Measurements from ENCODE around the gene EVI5. TPM values are rescaled to one million over a fixed set of nuclear protein-coding genes. Genes with fewer than 3 reads are reported as not detected.

EVI5 gene
- total RNA-seq, 1 experiment from 2014 or later: 11.4 TPM

DNA sequence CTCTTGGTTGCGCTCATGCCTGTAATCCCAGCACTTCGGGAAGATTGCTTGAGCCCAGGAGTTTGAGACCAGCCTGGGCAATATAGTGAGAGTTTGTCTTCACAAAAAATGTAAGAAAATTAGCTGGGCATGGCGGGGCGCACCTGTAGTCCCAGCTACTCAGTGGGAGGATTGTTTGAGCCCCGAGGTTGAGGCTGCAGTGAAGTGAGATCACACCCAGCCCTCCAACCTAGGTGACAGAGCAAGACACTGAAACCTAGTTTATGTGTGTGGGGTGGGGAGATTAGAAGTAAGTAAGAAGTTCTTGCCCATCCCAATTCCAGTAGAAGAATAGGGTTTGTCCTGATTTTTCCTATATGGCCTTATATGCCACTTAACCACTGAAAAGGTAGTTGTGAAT is 48.9 kb upstream of the EVI5 start:
- Mint-ChIP-seq H3K4me1 (peaks cover 43% of the 10 kb centered on the region), H3K27ac (peak overlapping the region; percentile 63; the same call in 1 of the 2 replicates), H3K4me3 (peak overlapping the region; percentile 95), H3K9me3 (no peaks in the 10 kb centered on the region), H3K36me3 (peaks cover 70% of the 10 kb centered on the region), H3K27me3 (ENCODE audit: low read depth) (no peaks in the 10 kb centered on the region; the same call in 1 of the 2 replicates)
- CTCF ChIA-PET: interaction anchor here (0.6 kb wide), 1 partner anchor 345 kb away, joined by 4 read pairs; no protein-coding TSS in a partner anchor
- no peak for TF ChIP-seq ZNF416 (CRISPR knock-in tag; IDR thresholded peaks at IDR 0.05)
- ATAC-seq (no peak), DNase-seq (ENCODE audit: low spot score) (no peak)
- POLR2A ChIA-PET: no interaction called here

DNA sequence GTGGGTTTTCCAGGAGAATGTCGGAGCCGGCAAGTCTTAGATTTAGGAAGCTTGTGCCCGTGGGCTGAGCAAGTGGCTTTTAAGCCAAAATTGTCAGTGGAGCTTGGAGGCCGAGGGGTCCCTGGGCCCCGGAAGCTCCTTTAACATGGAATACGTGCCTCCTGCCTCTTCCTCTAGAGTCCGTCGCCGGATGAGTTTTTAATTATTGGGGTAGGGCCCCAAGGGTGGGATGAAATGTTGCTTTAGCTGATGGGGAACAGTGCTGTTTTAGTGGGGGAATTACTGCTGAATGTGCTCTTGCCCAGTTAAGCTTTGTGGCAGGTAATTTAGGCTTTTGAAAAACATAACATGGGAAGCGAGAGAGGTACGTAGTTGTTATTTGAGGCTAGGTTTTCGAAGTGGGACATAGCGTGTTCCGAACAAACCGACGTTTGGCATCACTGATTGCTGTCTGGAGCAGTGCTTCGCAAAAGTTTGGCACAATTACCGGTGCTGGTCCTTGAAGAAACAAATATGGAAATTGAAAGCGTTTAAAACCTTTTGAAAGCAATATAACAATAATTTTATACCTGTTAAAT is 47.7 kb upstream of the EVI5 start:
- ChIA-PET POLR2A (interaction anchor here (0.5 to 1.7 kb wide), 7 partner anchors 10 to 1053 kb away, joined by 3 to 12 read pairs (median 5); partner anchors contain the start of genes EVI5 and MTF2), CTCF (interaction anchor here (0.8 to 2.5 kb wide), 6 partner anchors 12 to 129 kb away, joined by 3 to 27 read pairs (median 8); no protein-coding TSS in a partner anchor)
- Mint-ChIP-seq H3K9me3 (no peaks in the 10 kb centered on the region), H3K27ac (peak overlapping the region; percentile 97), H3K27me3 (ENCODE audit: low read depth) (no peaks in the 10 kb centered on the region; the same call in 1 of the 2 replicates), H3K36me3 (peaks cover 58% of the 10 kb centered on the region), H3K4me3 (peak overlapping the region; percentile 95), H3K4me1 (peaks cover 40% of the 10 kb centered on the region)
- ATAC-seq: no peak
- no peak for DNase-seq (ENCODE audit: low spot score)
- TF ChIP-seq SP1 (CRISPR knock-in tag; conservative IDR thresholded peaks at IDR 0.05): no peak
- TF ChIP-seq, protein P1, sequence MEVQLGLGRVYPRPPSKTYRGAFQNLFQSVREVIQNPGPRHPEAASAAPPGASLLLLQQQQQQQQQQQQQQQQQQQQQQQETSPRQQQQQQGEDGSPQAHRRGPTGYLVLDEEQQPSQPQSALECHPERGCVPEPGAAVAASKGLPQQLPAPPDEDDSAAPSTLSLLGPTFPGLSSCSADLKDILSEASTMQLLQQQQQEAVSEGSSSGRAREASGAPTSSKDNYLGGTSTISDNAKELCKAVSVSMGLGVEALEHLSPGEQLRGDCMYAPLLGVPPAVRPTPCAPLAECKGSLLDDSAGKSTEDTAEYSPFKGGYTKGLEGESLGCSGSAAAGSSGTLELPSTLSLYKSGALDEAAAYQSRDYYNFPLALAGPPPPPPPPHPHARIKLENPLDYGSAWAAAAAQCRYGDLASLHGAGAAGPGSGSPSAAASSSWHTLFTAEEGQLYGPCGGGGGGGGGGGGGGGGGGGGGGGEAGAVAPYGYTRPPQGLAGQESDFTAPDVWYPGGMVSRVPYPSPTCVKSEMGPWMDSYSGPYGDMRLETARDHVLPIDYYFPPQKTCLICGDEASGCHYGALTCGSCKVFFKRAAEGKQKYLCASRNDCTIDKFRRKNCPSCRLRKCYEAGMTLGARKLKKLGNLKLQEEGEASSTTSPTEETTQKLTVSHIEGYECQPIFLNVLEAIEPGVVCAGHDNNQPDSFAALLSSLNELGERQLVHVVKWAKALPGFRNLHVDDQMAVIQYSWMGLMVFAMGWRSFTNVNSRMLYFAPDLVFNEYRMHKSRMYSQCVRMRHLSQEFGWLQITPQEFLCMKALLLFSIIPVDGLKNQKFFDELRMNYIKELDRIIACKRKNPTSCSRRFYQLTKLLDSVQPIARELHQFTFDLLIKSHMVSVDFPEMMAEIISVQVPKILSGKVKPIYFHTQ (CRISPR knock-in tag; IDR thresholded peaks at IDR 0.05): 0 out of 2 replicates have a peak, but pooled peaks have one; percentile 9
- 0 out of 2 replicates have a peak, but pooled peaks have one; percentile 6 for TF ChIP-seq EMX1 (CRISPR knock-in tag; IDR thresholded peaks at IDR 0.05)

DNA sequence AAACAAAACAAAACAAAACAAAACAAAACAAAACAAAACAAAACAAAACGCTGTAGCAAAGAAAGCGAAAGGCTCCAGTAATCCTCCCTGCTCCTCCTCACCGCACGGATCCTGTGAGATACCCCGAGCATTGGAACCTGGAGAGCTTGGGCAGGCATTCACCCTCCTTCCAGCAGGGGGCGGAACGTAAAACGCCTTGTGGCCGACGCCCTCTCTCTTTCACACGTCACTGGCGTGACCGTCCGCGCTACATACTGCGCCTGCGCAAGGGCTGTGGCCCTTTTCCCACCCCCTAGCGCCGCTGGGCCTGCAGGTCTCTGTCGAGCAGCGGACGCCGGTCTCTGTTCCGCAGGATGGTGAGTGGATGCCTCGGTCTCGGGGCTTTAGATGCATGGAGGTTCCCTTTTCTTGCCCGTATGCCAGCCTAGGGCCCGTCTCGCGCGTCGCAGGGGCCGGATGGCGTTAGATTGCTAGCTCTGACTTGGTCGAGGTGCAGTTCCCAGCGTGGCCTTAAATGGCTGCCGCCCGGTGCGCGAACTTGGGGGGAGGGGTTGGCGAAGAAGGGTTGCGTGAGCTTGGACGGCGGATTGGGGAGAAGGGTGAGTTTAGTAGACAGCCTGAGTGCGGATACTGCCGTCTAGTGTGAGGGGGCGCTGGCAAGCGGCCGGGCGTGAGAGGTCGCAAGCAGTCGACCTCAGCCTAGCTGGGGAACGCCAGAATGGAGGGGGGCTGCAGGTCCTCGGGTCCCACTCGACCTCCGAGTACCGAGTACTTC is 47.0 kb upstream of the EVI5 start, which contains the start of gene RPL5:
TSS of gene RPL5 (plus strand) at position 279 of the 775 bp plus-strand sequence. CDS start at position 354, 75 bp downstream.
- Mint-ChIP-seq H3K36me3 (peaks cover 51% of the 10 kb centered on the region), H3K9me3 (no peaks in the 10 kb centered on the region), H3K27me3 (ENCODE audit: low read depth) (no peaks in the 10 kb centered on the region; the same call in 1 of the 2 replicates), H3K4me3 (peak within 1 kb of the TSS; percentile 95), H3K27ac (peak within 1 kb of the TSS; percentile 97), H3K4me1 (peaks cover 35% of the 10 kb centered on the region)
- DNase-seq (ENCODE audit: low spot score) (peak; percentile 97), ATAC-seq (peak; percentile 93)
- CTCF ChIA-PET: interaction anchor here (0.6 to 2.5 kb wide), 16 partner anchors 8 to 329 kb away, joined by 3 to 27 read pairs (median 4); partner anchors contain the start of gene EVI5
- POLR2A ChIA-PET: interaction anchor here (0.5 to 1.7 kb wide), 16 partner anchors 9 to 1052 kb away, joined by 3 to 12 read pairs (median 4); partner anchors contain the start of genes EVI5 and MTF2
- TF ChIP-seq, protein P2, sequence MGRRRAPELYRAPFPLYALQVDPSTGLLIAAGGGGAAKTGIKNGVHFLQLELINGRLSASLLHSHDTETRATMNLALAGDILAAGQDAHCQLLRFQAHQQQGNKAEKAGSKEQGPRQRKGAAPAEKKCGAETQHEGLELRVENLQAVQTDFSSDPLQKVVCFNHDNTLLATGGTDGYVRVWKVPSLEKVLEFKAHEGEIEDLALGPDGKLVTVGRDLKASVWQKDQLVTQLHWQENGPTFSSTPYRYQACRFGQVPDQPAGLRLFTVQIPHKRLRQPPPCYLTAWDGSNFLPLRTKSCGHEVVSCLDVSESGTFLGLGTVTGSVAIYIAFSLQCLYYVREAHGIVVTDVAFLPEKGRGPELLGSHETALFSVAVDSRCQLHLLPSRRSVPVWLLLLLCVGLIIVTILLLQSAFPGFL (CRISPR knock-in tag; IDR thresholded peaks at IDR 0.05; ENCODE audit: borderline replicate concordance): no peak; the same call in 1 of the 2 replicates
- TF ChIP-seq, protein P3, sequence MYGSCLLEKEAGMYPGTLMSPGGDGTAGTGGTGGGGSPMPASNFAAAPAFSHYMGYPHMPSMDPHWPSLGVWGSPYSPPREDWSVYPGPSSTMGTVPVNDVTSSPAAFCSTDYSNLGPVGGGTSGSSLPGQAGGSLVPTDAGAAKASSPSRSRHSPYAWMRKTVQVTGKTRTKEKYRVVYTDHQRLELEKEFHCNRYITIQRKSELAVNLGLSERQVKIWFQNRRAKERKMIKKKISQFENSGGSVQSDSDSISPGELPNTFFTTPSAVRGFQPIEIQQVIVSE (CRISPR knock-in tag; IDR thresholded peaks at IDR 0.05; ENCODE audit: borderline replicate concordance): no peak
- no peak for TF ChIP-seq TCF7 (CRISPR knock-in tag; IDR thresholded peaks at IDR 0.05; ENCODE audit: low read depth)
- TF ChIP-seq GTF2I (CRISPR knock-in tag; conservative IDR thresholded peaks at IDR 0.05): no peak
- TF ChIP-seq FOXP1 (CRISPR knock-in tag; IDR thresholded peaks at IDR 0.05; ENCODE audit: borderline replicate concordance): peak; percentile 95
- TF ChIP-seq, protein P4, sequence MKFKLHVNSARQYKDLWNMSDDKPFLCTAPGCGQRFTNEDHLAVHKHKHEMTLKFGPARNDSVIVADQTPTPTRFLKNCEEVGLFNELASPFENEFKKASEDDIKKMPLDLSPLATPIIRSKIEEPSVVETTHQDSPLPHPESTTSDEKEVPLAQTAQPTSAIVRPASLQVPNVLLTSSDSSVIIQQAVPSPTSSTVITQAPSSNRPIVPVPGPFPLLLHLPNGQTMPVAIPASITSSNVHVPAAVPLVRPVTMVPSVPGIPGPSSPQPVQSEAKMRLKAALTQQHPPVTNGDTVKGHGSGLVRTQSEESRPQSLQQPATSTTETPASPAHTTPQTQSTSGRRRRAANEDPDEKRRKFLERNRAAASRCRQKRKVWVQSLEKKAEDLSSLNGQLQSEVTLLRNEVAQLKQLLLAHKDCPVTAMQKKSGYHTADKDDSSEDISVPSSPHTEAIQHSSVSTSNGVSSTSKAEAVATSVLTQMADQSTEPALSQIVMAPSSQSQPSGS (CRISPR knock-in tag; IDR thresholded peaks at IDR 0.05; ENCODE audit: borderline replicate concordance, low read depth): no peak
- TF ChIP-seq, protein P5, sequence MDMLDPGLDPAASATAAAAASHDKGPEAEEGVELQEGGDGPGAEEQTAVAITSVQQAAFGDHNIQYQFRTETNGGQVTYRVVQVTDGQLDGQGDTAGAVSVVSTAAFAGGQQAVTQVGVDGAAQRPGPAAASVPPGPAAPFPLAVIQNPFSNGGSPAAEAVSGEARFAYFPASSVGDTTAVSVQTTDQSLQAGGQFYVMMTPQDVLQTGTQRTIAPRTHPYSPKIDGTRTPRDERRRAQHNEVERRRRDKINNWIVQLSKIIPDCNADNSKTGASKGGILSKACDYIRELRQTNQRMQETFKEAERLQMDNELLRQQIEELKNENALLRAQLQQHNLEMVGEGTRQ (CRISPR knock-in tag; IDR thresholded peaks at IDR 0.05): peak; percentile 68
- TF ChIP-seq JAZF1 (CRISPR knock-in tag; IDR thresholded peaks at IDR 0.05): no peak
- TF ChIP-seq, protein P6, sequence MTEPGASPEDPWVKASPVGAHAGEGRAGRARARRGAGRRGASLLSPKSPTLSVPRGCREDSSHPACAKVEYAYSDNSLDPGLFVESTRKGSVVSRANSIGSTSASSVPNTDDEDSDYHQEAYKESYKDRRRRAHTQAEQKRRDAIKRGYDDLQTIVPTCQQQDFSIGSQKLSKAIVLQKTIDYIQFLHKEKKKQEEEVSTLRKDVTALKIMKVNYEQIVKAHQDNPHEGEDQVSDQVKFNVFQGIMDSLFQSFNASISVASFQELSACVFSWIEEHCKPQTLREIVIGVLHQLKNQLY (CRISPR knock-in tag; IDR thresholded peaks at IDR 0.05): 0 out of 2 replicates have a peak, but pooled peaks have one; percentile 47
- TF ChIP-seq SP1 (CRISPR knock-in tag; conservative IDR thresholded peaks at IDR 0.05): peak; percentile 89
- peak; percentile 53; the same call in 1 of the 2 replicates for TF ChIP-seq ZBTB21 (CRISPR knock-in tag; IDR thresholded peaks at IDR 0.05; ENCODE audit: borderline replicate concordance)
- no peak; the same call in 1 of the 2 replicates for TF ChIP-seq ZNF232 (CRISPR knock-in tag; IDR thresholded peaks at IDR 0.05)
- peak; percentile 95 for TF ChIP-seq CREM (CRISPR knock-in tag; IDR thresholded peaks at IDR 0.05)
- TF ChIP-seq SOX15 (CRISPR knock-in tag; IDR thresholded peaks at IDR 0.05): no peak
- TF ChIP-seq, protein P7, sequence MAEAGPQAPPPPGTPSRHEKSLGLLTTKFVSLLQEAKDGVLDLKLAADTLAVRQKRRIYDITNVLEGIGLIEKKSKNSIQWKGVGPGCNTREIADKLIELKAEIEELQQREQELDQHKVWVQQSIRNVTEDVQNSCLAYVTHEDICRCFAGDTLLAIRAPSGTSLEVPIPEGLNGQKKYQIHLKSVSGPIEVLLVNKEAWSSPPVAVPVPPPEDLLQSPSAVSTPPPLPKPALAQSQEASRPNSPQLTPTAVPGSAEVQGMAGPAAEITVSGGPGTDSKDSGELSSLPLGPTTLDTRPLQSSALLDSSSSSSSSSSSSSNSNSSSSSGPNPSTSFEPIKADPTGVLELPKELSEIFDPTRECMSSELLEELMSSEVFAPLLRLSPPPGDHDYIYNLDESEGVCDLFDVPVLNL (CRISPR knock-in tag; IDR thresholded peaks at IDR 0.05; ENCODE audit: borderline replicate concordance, low read depth): peak; percentile 72; the same call in 1 of the 2 replicates
- peak; percentile 86 for TF ChIP-seq SMAD4 (CRISPR knock-in tag; IDR thresholded peaks at IDR 0.05)
